Measurements from ENCODE around the gene NOVA2.

NOVA2 gene

GRCh38 chr19:45906221-45906620 lies 67.4 kb downstream of the NOVA2 start:
- DNase-seq (ENCODE audit: extremely low read depth, low read depth), result no peak
- no peak for TF ChIP-seq CTCF (IDR thresholded peaks at IDR 0.05; ENCODE audit: low read depth, low read length)

GRCh38 chr19:45905011-45905410 lies 68.7 kb downstream of the NOVA2 start:
- no peak for TF ChIP-seq CTCF (IDR thresholded peaks at IDR 0.05; ENCODE audit: low read depth, low read length)

GRCh38 chr19:45902651-45903625 lies 70.7 kb downstream of the NOVA2 start:
- DNase-seq (ENCODE audit: extremely low read depth, low read depth), result peak; percentile 93
- TF ChIP-seq CTCF (IDR thresholded peaks at IDR 0.05; ENCODE audit: low read depth, low read length), result no peak

More at GRCh38 chr19:45905011-45905410, 68.7 kb downstream of the NOVA2 start:
- DNase-seq (ENCODE audit: extremely low read depth, low read depth), result no peak

GRCh38 chr19:45901912-45902650 lies 71.6 kb downstream of the NOVA2 start, which contains the start of gene MYPOP:
TSS of gene MYPOP (minus strand) at chr19:45902613. CDS start at chr19:45901773, 840 bp downstream.
- no peak for DNase-seq (ENCODE audit: extremely low read depth, low read depth)
- no peak for TF ChIP-seq CTCF (IDR thresholded peaks at IDR 0.05; ENCODE audit: low read depth, low read length)

- no peak for DNase-seq (ENCODE audit: extremely low read depth, low read depth)
- TF ChIP-seq CTCF (IDR thresholded peaks at IDR 0.05; ENCODE audit: low read depth, low read length), result no peak
These were observed 72.2 kb downstream of the NOVA2 start for GRCh38 chr19:45901432-45901911.

GRCh38 chr19:45900738-45901431 lies 72.8 kb downstream of the NOVA2 start:
- no peak for TF ChIP-seq CTCF (IDR thresholded peaks at IDR 0.05; ENCODE audit: low read depth, low read length)
- no peak for DNase-seq (ENCODE audit: extremely low read depth, low read depth)

Measured in AG09319 (cell line).